Keratinocyte (primary cell): Measurements from ENCODE around the gene ECM2.

ENCODE experiments used
- CTCF ChIP-seq, 3 experiments: IDR thresholded peaks in 1 of 3; conservative IDR thresholded peaks in 1 of 3; optimal IDR thresholded peaks in 1 of 3; 2 replicates in 2 of 3; 3 replicates in 1 of 3; pipeline versions ENCODE3 to v1.5.1; 2011; ENCODE audit warnings: low read length in 3 of 3, mild to moderate bottlenecking in 3 of 3, moderate library complexity in 2 of 3, control low read depth in 1 of 3, inconsistent platforms in 1 of 3; ENCODE audit not compliant: insufficient read depth in 2 of 3; ENCODE audit errors: extremely low read depth in 1 of 3
- EZH2 ChIP-seq: IDR thresholded peaks from one replicate; pipeline ENCODE4 v1.6.1; 2012; ENCODE audit warnings: inconsistent platforms, mild to moderate bottlenecking, low read length, moderate library complexity

- no peak for TF ChIP-seq CTCF (optimal IDR thresholded peaks at IDR 0.05 in 1 of 3, IDR thresholded peaks at IDR 0.05 in 1 of 3, conservative IDR thresholded peaks at IDR 0.05 in 1 of 3; ENCODE audit: extremely low read depth in 1 of 3, insufficient read depth in 2 of 3, low read length in 3 of 3)
- TF ChIP-seq EZH2, result no peak
These were observed 7.8 kb downstream of the ECM2 start for GRCh38 chr9:92527832-92528521.
